ENCODE data around the gene ALS2.

GRCh38 chr2:201780674-201781493, at the start of gene ALS2:
- TF ChIP-seq CTCF (IDR thresholded peaks at IDR 0.05), result peak in 1 of 12 donors; percentile 5
- peak in 1 of 2 donors; percentile 69 for TF ChIP-seq POLR2A (IDR thresholded peaks at IDR 0.05)
